Measurements from ENCODE around the gene TMEM250.

TMEM250 gene

DNA sequence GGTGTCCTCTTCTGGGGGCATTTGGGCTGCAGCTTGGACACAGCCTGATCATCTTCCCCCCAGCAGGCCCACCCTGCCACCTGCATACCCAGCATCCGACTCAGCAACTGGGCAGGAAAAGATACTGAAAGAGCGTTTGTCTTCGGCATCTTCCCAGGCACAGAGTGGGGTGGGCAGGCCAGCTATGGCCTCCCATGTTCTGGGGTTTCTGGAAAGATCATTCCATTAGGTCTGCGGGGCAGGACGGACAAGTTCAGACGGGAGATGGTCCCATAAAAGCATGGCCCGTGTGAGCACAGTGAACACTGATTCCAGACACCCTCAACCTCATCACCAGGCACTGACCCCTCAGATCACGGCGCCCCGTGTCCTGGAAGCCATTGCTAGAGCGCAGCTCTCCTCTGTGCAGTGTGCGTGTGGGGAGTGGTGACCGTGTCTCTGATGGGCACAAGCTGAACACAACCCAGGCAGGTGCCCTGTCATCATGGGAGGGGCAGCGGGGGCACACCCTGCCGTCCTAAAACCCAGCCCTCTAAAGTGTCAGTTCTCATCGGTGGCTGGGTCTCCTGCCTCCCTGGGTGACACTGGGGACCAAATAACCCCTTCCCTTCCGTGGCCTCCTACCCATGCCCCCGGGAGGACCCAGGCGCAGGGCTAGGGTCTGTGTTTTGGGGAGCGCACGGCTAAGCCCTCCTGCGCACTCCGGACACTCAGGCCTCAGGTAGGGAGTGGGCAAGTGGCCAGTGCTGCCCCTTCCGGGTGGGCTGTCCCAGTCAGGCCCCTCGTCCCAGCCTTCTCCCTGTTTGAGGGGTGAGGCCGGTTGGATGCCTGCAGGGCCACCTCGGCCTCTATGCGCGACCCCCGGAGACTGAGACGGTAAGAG, 13.2 kb upstream of the TMEM250 start:
- DNase-seq, result no peak

DNA sequence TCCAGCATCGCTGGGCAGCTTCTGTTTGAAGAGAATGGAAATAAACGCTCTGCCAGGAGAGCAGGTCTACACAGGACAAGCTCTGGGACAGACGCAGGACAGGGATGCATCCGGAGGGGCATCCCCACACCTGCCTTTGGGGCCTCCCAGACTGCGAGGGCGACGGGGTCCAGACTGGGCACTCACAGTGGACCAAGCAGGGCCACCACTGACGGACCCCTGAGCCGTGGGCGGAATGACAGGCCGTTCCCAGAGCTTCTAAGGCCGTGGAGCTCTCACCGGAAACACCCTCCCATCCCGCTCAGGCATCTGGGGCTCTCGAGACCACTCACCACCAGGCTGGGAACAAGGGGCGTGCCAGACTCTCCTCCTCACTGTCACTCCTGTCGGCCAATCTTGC, 10.5 kb upstream of the TMEM250 start:
- DNase-seq, result no peak

DNA sequence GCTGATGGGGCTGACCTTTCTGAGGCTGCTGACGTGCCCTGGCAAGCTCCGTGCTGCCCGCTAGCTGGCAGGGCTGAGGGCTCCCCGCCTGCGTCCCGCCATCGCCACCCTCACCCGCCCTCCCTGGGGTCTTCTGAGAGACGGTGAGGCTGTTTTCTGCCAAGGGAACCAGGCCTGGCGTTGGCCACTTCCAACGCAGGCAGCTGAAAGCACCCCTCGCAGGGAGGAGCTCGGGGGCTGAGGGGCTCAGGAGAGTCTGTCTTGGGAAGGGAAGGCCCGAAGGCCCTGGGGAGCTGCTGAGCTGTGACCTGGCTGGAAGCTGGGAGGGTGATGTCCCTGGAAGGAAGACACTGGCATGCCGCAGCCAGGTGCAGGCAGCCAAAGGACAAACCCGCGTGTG, 9.8 kb upstream of the TMEM250 start:
- no peak for DNase-seq

DNA sequence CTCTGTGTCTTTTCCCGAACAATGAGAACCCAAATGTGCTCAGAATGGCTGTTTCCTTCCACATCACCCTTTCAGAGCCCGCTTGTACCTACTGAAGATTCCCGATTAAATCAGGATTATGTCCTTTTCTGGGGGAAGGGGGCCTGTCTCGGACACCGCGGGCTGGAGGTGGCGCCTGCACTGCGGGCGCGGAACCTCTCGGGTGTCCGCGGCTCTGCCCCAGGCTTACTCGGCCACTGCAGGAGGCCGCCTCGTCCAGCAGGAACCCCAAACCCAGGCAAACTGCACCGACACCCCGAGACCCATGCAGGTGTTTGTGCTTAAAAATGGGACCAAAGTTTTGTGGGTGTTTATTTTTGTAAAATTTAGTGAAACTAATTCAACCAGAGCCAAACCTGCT, 8.6 kb upstream of the TMEM250 start:
- DNase-seq, result no peak

DNA sequence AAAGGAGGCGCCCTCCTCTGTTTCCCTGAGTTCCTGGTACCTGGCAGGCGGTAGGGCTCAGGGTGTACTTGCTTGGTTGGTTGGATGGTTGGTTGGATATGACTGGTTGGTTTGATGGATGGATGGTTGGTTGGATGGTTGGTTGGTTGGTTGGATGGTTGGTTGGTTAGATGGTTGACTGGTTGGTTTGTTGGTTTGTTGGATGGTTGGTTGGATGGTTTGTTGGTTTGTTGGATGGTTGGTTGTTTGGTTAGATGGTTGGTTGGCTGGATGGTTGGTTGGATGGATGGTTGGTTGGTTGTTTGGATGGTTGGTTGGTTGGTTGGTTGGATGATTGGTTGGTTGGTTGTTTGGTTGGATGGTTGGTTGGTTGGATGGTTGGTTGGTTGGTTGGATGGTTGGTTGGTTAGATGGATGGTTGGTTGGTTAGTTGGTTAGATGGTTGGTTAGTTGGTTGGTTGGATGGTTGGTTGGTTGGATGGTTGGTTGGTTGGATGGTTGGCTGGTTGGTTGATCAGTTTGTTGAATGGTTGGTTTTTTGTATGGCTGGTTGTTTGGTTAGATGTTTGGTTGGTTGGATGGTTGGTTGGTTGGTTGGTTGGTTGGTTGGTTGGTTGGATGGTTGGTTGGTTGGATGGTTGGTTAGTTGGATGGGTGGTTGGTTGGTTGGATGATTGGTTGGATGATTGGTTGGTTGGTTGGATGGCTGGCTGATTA, 6.5 kb upstream of the TMEM250 start:
- DNase-seq, result no peak

DNA sequence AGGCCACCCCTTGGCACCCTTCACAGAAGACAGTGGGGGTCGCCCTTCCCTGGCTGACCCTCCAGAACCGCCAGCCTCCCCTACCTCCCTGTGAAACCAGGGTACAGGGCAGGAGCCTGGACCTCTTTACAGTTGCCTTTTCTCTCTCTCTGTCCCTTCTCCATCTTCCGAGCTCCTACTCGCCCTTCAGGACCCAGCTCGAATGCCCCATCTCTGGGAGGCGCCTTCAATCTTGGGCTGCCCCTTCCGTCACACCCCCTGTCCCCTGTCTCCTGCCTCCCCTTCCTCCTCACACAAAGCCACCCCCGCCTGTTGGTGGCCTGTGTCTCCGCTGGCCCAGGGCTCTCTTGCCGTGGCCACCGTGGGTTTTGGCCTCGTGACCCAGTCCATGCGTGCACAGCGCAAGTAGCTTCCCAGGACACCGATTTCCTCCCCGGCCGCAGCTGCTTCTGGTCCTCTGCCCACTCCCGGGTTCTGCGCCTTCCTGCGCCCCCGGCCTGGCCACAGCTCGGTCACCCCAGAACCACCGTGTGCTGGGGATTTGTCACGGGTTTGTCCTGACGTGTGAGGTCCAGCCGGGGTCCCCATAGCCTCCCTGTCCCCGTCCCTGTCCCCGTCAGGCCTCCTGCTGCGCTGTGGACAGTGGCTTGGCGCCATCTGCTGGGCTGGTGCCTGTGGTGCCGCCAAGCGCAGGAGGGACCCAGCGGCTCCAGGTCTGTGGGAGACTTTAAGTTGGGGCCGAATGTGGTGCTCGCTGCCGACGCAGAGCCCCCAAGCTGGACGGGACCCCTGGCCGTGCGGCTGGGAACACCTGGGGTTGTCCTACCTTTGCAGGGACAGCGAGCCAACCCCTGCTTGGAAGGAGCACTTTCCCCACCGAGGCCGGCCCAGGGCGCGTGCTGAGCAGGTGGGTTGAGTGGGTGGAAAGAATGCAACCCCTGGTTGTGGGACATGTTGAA, 4.0 kb upstream of the TMEM250 start:
- DNase-seq, result no peak

DNA sequence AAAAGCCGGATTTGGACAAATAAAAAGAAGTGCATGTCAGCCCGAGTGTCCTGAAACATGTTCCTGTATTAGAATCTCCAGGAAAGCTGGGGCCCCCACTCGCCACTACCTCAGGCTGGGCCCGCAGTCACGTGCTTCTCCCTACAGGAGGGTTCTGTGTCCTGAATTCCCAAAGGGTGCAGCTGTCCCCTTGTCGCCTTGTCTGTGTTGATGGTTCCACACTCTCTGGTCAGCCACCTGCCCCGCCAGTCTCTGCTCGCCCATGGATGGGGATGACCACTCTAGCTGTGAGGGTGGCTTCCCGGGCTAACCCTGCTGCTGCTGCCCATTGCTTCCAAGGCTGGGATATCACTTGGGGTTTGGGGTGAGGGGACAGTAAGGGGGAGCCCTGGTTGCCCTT, 3.1 kb upstream of the TMEM250 start:
- DNase-seq, result no peak

DNA sequence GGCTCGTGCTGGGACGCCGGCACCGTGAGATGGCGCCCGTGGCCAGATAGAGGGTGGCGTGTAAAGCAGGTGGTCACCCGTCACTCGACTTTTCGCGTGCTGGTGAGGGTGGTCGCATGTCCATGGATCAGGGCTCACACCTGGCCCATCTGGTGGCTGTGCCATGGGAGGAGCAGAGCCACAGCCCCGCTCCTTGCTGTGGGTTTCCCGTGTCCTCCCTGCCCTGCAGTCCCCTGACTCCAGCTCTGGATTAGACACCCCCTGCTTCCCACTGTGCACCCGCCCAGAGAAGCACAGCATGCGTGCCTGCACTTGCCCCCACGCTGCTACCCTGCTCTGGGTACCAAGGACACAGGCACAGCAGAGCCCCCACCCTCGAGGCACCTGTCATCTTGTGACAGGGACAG, 1.8 kb upstream of the TMEM250 start:
- no peak for DNase-seq

DNA sequence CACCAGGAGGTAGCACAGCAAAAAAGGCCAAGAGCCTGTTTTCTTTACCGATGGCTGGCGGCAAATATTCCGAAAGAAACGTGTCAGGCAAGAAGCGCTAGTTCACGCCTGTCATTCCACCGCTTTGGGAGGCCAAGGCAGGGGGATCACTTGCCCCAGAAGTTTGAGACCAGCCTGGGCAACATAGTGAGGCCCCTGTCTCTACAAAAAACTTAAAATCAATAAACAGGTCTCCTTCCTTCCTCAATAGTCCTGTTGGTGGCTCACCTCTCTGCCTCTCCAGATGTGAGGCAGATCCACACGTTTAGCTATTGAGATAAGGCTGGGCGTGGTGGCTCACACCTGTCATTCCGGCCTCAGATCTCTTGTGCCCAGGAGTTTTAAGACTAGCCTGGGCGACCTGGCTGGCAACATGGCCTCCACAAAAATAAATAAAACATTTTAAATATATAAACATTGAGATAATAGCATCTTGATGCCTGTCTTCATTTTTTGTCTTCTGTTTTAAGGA, 1.3 kb upstream of the TMEM250 start:
- no peak for DNase-seq

DNA sequence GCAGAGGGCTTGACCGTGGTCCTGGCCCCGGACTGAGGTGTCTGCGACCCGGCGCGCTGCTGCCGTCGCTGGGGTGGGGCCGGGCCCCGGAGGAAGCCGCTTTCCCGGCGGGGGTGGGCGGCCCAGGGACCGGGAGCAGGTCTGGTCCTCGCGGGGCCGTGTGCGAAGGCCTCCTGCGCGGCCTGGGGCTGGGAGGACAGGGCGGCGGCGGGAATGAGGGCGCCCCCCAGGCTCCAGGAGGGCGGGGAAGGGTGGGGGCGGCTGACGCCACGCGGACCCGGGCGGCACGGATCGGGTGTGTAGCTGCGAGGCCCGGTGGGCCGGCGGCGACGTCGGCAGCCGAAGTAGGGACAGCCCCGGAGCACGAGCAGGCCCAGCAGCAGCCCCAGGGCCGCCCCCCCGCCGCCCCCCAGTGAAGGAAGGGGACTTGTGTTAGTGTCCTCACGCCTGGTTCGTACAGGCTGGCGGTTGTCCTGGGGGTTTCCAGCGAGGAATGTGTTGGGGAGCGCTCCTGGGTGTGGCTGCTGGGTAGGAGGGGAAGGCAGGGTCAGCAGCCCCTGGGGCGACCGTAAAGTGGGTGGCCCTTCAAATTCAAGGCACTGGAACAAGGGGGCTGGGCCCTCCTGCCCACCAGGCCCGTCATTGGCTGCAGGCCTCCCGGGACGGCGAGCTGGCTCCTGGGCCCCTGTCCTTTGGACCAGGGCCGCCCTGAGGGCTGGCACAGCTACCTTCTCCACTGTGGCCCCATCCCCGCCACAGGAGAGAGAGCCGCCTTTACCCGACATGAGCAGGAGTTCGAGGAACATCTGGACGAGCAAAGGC, 597 bp upstream of the TMEM250 start:
- DNase-seq, result no peak

DNA sequence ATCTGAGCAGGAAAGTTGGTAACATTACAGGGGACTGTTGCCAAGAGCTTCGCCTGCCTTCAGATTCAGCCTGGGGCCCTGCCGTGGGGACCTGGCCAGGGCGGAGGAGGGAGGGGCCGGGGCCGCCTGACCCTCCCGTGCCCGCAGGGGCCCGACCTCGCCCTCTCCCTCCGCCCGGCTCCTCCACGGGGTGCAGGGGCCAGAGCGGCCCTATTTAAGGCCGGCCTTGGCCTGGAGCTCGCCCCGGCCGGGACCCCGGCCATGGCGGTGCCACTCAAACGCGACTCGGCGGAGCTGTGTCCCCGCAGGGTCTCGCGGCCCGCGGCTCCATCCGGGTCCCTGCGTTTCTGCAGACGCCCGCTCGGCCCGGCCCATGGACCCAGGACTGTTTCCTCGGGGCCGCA, 757 bp downstream of the TMEM250 start:
- no peak for DNase-seq

DNA sequence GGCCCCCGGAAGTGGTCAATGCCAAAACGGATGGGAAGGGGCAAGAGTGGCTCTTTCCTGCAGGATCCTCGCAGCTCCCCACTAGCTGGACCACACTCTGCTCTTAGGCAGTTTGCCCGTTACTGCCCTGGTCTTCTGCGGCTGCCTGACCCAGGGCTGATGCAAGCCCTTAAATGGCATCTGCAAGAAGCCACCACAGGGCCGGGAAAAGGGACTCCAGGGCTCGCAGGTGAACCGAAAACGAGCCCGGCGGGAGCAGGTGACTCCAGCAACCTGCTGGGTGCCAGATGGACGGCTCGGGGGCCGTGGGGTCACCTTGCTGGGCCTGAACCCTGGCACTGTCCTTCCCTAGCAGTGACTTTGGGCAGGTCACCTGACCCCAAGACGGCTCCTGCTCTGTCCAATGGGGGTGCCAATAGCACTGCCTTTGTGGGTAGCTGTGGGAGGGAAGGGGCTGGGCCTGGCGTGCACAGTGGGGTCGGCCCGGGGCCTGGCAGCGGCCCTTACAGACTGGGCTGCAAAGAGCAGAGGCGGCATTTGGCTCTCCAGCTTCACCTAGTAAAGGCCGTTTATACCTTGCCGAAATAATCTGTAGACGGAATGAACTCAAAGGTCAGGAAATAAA, 1.3 kb downstream of the TMEM250 start:
- no peak for DNase-seq

DNA sequence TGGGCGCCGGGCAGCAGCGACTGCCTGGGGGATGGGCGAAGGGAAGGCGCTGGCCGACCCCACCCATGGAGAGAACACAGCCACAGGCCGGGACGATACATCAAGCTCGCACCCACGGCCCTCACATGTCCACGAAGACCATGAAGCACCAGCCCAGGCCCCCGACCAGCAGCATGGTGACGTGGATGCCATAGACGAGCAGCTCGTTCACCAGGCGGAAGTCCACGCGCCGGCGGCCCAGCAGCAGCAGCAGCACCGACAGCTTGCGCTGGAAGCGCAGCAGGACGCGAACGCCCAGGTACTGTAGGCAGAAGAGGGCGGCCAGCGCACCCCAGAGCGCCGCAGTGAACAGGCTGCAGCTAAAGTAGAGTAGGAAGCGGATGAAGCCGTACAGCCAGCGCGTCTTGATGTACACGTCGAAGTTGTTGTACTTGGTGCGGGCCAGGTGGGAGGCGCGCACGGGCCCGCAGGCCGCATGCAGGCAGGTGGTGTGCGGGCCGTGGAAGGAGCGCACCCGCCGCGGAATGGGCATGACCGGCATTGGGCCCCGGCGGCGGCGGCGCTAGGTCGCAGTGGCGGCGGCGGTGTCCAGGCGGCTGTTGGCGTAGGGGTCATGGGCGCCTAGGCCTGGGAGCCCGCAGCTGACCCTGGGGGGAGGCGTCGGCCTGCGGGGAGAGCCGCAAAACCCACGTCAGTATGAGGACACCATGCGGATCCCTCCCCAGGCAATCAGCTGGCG, 2.1 kb downstream of the TMEM250 start:
- DNase-seq, result no peak

DNA sequence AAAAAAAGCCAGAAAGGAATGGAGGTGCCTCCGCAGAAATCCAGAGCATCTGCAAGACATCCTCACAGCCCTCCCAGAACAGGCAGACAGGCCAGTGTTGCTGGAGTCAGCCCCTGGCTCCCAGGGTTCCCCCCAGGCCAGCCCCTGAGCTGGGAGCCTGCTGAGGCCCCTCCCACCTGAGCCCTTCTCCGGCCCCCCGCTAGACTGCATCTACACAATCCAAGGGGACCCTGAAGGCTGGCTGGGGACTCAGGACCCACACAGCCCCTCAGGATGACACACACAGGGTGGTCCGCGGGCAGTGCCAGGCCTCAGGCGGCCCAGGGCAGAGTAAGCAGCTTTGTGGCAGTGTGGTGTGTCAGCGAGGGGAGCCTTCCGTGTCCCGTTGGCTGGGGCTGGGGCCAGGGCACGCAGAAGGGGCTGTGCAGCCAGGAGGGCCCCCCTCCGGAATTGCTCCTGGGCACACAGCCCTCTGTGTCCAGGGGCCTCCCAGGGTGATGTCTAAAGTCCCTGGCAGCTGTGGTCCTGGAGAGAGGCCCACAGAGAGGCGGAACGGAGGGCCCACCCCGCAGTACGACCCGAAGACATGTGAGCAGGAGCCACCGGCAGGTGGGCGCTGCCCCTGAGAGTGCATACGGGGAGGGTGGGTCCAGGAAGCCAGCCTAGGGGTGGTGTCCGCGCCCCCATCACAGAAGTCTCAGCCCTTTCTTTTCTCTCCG, 2.9 kb downstream of the TMEM250 start:
- DNase-seq, result no peak

DNA sequence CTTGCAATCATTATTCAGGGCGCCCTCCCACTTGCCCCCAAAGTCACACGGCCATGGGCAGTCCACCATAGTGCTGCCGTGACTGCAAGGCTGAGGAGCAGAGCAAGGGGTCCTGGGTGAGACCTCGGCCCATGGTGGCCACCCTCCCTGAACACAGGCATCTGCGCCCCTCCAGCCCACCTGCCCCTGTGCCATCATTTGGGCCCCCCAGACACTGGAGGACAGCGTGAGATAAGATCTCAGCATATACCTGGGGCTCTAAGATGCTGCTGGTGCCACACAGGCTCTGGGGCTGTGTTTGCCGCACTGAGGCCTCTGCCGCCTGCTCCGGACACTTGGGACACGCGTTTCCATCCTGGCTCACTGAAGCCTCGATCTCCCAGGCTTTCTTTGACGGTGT, 3.5 kb downstream of the TMEM250 start:
- no peak for DNase-seq

DNA sequence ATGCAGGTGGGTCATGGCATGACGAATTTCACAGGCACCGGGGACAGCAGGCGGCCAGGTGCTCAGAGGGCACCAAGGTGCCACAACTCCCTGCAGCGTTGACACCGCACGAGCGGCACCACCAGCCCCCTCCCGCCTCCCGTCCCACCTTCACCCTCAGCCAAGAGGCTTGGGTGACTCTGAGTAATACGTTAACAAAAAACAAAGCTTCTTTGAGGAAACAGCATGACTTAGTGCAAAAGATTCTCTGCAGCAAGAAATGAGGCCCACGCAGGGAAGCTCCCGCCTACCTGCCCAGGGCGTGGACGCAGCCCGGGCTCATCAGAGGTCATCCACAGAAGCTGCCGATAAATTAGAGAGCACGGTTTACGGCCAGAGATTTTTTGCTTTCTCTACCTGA, 4.1 kb downstream of the TMEM250 start:
- DNase-seq, result no peak

DNA sequence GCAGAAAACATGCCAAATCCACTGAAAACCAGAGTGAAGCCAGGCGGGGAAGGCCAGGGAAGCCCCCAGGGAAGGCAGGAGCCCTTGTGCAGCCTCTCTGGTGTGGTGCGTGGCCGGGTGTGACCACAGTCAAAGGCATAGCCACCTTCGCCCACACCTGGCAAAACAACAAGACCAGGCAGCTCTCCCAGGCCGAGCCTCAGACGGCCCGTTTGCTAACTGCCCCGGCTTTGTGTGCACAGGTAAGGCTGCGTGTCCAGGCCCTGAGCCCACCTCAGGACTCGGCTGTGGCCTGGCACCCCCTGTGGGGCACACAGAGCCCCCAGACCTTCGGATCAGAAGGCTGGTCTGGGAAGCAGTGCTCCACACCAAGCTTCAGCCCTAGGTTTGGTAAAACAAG, 6.1 kb downstream of the TMEM250 start:
- no peak for DNase-seq

DNA sequence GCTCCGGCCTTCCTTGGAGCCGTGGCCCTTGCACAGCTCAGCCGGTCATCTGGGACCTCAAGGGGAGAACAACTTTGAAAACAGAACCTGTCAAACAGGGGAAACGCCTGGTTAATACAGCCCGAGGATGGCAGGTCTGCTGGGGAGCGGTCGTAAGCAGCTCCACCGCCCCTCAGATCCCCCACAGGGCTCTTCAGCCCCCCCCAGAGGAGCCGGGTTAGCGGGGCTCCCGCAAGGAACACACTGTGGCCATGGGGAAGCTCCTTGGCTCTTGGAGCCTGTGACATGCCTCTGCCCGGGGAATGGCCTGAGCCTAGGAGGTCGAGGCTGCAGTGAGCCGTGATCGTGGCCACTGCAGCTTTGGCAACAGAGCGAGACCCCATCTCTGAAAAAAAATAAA, 6.8 kb downstream of the TMEM250 start:
- no peak for DNase-seq

DNA sequence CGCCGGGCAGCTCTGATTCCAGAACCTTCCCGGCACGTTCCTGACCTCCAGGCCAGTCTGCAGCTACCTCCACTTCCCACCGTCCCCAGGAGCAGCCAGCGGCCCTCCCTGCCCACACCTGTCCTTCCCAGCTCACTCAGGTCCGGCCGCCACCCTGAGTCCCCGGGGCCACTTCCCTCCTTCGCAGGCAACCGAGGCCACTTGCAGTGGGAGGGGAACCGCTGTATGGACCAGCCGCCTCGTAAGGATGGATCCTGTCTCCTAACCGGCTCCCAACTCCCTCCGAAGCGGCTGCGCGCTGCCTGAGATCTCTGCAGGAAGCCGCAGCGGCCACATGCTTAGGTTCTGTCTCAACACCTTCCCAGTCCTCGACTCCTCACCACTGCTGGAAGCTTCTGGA, 7.5 kb downstream of the TMEM250 start:
- no peak for DNase-seq
